ENCODE data around the gene SSBP3. TPM values are rescaled to one million over a fixed set of nuclear protein-coding genes. Genes with fewer than 3 reads are reported as not detected.

The SSBP3 gene
- total RNA-seq, 2 experiments from 2014 or later = 16.5 to 44.9 TPM

GRCh38 chr1:54331843-54332463 is 74.2 kb downstream of the SSBP3 start:
- ChIA-PET CTCF (ENCODE audit: unreplicated experiment) (no interaction called here), POLR2A (interaction anchor here (1.0 kb wide), 1 partner anchor 279 kb away, joined by 3 read pairs; the partner anchor contains the start of gene TMEM59)
- no peaks in the 10 kb centered on the region for H3K9me3 ChIP-seq (ENCODE audit: low read length)
- TF ChIP-seq, protein P1, sequence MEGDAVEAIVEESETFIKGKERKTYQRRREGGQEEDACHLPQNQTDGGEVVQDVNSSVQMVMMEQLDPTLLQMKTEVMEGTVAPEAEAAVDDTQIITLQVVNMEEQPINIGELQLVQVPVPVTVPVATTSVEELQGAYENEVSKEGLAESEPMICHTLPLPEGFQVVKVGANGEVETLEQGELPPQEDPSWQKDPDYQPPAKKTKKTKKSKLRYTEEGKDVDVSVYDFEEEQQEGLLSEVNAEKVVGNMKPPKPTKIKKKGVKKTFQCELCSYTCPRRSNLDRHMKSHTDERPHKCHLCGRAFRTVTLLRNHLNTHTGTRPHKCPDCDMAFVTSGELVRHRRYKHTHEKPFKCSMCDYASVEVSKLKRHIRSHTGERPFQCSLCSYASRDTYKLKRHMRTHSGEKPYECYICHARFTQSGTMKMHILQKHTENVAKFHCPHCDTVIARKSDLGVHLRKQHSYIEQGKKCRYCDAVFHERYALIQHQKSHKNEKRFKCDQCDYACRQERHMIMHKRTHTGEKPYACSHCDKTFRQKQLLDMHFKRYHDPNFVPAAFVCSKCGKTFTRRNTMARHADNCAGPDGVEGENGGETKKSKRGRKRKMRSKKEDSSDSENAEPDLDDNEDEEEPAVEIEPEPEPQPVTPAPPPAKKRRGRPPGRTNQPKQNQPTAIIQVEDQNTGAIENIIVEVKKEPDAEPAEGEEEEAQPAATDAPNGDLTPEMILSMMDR (conservative IDR thresholded peaks at IDR 0.05; ENCODE audit: low read length) = no peak
- TF ChIP-seq EZH2phosphoT487 (IDR thresholded peaks at IDR 0.05; ENCODE audit: borderline replicate concordance, low read depth, low read length) = no peak
- DNase-seq (ENCODE audit: low spot score) = no peak
- no peaks in the 10 kb centered on the region for H3K36me3 ChIP-seq (ENCODE audit: insufficient read depth, low read length)
- no peaks in the 10 kb centered on the region for H3K79me2 ChIP-seq (ENCODE audit: insufficient read depth, low read depth, low read length)
- no TSS peak for BruUV-seq (replicated peaks)
- H3K4me3 ChIP-seq (ENCODE audit: low read depth, low read length, poor library complexity, severe bottlenecking) = no peak overlapping the region
- H3K27ac ChIP-seq (ENCODE audit: low read depth, low read length, poor library complexity, severe bottlenecking) = peak overlapping the region; percentile 53
- H3K4me2 ChIP-seq (ENCODE audit: low read length) = peak overlapping the region; percentile 66
- peaks cover 14% of the 10 kb centered on the region; the same call in 1 of the 2 replicates for H4K20me1 ChIP-seq (ENCODE audit: insufficient read depth, low read length)
- no peak overlapping the region for H2AFZ ChIP-seq (ENCODE audit: low read length)
- intact Hi-C loops (cut with micrococcal nuclease; ENCODE audit: unreplicated experiment) = no loop called here
- no peaks in the 10 kb centered on the region for H3K9me2 ChIP-seq (ENCODE audit: insufficient read depth, low read length)
- peaks cover 58% of the 10 kb centered on the region for H3K4me1 ChIP-seq (ENCODE audit: insufficient read depth, low read length, poor library complexity, severe bottlenecking)

DNA sequence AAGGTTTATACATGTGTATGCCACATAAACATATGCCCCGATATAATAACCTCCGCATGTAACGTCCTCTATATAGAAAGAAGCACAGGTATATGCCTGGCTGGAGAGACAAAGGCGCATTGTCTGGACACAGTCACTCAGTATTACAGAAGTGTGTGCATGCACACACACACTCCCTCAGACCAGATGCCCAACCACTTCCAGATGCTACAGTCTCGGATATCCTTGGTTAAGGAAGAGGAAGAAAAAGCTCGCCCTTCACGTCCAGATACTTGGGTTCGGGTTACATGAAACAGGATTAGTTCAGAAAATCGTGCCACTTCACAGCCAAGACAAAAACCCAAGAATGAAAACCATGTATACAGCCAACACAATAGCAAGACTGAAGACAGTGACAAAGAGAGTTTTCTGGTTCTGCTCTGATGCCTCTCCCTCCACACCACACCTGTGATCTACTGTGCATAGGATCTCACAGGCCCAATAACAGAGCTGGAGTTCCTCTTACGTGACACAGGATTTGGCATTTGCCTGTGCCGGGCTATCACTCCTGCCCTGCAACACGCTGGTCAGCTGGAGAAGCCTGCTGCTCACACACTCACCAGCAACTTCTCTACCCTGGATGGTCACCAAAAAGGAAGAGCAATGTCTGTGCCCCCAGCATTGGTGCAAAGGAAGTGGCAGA is 75.0 kb downstream of the SSBP3 start:
- peaks cover 62% of the 10 kb centered on the region for H3K4me1 ChIP-seq (ENCODE audit: insufficient read depth, low read length, poor library complexity, severe bottlenecking)
- peak; percentile 73 for DNase-seq (ENCODE audit: low spot score)
- H3K36me3 ChIP-seq (ENCODE audit: insufficient read depth, low read length) = no peaks in the 10 kb centered on the region
- intact Hi-C loops (cut with micrococcal nuclease; ENCODE audit: unreplicated experiment) = no loop called here
- no TSS peak for BruUV-seq (replicated peaks)
- no peak overlapping the region for H2AFZ ChIP-seq (ENCODE audit: low read length)
- ChIA-PET POLR2A (no interaction called here), CTCF (ENCODE audit: unreplicated experiment) (no interaction called here)
- peak overlapping the region; percentile 53 for H3K27ac ChIP-seq (ENCODE audit: low read depth, low read length, poor library complexity, severe bottlenecking)
- no peak for TF ChIP-seq EZH2phosphoT487 (IDR thresholded peaks at IDR 0.05; ENCODE audit: borderline replicate concordance, low read depth, low read length)
- TF ChIP-seq, protein P1 (conservative IDR thresholded peaks at IDR 0.05; ENCODE audit: low read length) = no peak
- no peak overlapping the region for H3K4me3 ChIP-seq (ENCODE audit: low read depth, low read length, poor library complexity, severe bottlenecking)
- H3K9me3 ChIP-seq (ENCODE audit: low read length) = no peaks in the 10 kb centered on the region
- H3K9me2 ChIP-seq (ENCODE audit: insufficient read depth, low read length) = no peaks in the 10 kb centered on the region
- H4K20me1 ChIP-seq (ENCODE audit: insufficient read depth, low read length) = peaks cover 14% of the 10 kb centered on the region; the same call in 1 of the 2 replicates
- H3K4me2 ChIP-seq (ENCODE audit: low read length) = peak overlapping the region; percentile 66
- no peaks in the 10 kb centered on the region for H3K79me2 ChIP-seq (ENCODE audit: insufficient read depth, low read depth, low read length)
